ENCODE data around the gene DDX39B. TPM values are rescaled to one million over a fixed set of nuclear protein-coding genes. Genes with fewer than 3 reads are reported as not detected.
A peak's percentile ranks its signal among the peaks of the same experiment; 100 is the strongest.

DDX39B gene
- total and polyA plus RNA-seq, 9 of the 15 experiments (the other 6 are each of a cell fraction or from before 2014, with no cell fraction given), result 479 to 869 (median 592) TPM

DNA sequence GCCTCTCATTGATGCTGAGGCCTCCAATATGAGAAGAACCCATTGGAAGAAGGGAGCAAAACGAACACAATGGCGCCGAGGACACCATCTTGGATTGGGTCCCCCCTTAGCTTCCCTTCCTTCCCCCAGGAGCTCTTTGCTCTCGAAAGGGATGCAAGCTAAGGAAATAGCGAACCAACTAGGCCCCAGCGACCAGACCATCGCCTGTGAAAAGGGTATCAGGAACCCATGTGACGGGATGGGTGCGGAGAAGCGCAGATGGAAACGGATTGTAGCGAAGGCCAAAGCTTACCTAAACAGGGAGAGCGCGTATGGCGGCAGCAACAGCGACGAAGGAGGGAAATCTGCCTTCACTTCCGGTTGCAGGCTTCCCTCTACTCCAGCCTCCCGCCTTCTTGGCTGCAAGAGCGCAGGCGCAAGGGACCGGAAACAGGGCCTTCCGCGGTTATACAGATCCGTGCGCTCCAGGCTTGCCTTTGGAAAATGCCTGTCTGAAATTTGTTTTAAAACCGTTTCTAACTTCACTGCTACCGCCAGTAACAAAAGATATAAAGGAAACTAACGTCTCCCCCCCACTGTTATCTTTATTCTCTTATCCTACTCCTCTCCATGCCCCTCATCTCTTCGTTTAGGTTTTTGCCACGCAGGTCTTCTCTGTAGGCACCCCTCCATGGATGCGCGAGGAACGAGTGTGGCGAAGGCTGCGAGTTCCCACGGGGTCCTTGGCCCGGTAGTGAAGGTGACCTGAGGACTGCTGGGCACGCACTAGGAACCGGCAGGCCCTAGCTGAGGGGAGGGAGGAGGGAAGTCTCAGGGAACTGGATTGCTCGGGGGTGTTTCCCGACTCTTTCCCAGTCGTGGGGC, at the start of gene DDX39B (continued):
- no peak for TF ChIP-seq SRSF7 (optimal IDR thresholded peaks at IDR 0.05; ENCODE audit: low read depth, low read length)
- no peak for TF ChIP-seq ZC3H4 (CRISPR knock-in tag; IDR thresholded peaks at IDR 0.05; ENCODE audit: borderline replicate concordance)
- peak; percentile 83; the same call in 1 of the 2 replicates for TF ChIP-seq ZNF584 (CRISPR knock-in tag; IDR thresholded peaks at IDR 0.05; ENCODE audit: low read depth)
- TF ChIP-seq, protein P1, sequence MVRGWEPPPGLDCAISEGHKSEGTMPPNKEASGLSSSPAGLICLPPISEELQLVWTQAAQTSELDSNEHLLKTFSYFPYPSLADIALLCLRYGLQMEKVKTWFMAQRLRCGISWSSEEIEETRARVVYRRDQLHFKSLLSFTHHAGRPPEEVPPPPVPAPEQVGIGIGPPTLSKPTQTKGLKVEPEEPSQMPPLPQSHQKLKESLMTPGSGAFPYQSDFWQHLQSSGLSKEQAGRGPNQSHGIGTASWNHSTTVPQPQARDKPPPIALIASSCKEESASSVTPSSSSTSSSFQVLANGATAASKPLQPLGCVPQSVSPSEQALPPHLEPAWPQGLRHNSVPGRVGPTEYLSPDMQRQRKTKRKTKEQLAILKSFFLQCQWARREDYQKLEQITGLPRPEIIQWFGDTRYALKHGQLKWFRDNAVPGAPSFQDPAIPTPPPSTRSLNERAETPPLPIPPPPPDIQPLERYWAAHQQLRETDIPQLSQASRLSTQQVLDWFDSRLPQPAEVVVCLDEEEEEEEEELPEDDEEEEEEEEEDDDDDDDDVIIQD (CRISPR knock-in tag; IDR thresholded peaks at IDR 0.05), result no peak; the same call in 1 of the 2 replicates
- TF ChIP-seq ZNF347 (CRISPR knock-in tag; IDR thresholded peaks at IDR 0.05; ENCODE audit: low read depth), result no peak
- TF ChIP-seq FOXA1 (IDR thresholded peaks at IDR 0.05; ENCODE audit: borderline replicate concordance), result no peak
- peak; percentile 100 for TF ChIP-seq ZFX (CRISPR knock-in tag; IDR thresholded peaks at IDR 0.05)
- peak; percentile 73 for TF ChIP-seq ZNF316 (IDR thresholded peaks at IDR 0.05)
- TF ChIP-seq BHLHE40 (IDR thresholded peaks at IDR 0.05; ENCODE audit: low read length), result peak; percentile 68; the same call in 1 of the 2 replicates
- TF ChIP-seq KAT8 (IDR thresholded peaks at IDR 0.05; ENCODE audit: low read depth), result peak; percentile 30
- TF ChIP-seq, protein P2, sequence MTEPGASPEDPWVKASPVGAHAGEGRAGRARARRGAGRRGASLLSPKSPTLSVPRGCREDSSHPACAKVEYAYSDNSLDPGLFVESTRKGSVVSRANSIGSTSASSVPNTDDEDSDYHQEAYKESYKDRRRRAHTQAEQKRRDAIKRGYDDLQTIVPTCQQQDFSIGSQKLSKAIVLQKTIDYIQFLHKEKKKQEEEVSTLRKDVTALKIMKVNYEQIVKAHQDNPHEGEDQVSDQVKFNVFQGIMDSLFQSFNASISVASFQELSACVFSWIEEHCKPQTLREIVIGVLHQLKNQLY (CRISPR knock-in tag; conservative IDR thresholded peaks at IDR 0.05), result peak; percentile 54 to 64; a peak in 1 of 4 replicates
- peak; percentile 61 for TF ChIP-seq XRCC5 (IDR thresholded peaks at IDR 0.05; ENCODE audit: low read depth, low read length)
- TF ChIP-seq BACH1 (tag; IDR thresholded peaks at IDR 0.05), result no peak
- TF ChIP-seq, protein P3, sequence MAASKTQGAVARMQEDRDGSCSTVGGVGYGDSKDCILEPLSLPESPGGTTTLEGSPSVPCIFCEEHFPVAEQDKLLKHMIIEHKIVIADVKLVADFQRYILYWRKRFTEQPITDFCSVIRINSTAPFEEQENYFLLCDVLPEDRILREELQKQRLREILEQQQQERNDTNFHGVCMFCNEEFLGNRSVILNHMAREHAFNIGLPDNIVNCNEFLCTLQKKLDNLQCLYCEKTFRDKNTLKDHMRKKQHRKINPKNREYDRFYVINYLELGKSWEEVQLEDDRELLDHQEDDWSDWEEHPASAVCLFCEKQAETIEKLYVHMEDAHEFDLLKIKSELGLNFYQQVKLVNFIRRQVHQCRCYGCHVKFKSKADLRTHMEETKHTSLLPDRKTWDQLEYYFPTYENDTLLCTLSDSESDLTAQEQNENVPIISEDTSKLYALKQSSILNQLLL (CRISPR knock-in tag; IDR thresholded peaks at IDR 0.05; ENCODE audit: borderline replicate concordance), result no peak
- peak in 1 of 2 experiments; percentile 22; a peak in 1 of 3 replicates for TF ChIP-seq CBX3 (IDR thresholded peaks at IDR 0.05; ENCODE audit: borderline replicate concordance in 1 of 2, low read length in 2 of 2)
- peak; percentile 95 for TF ChIP-seq MTA1 (IDR thresholded peaks at IDR 0.05; ENCODE audit: borderline replicate concordance)
- TF ChIP-seq RCOR1 (IDR thresholded peaks at IDR 0.05; ENCODE audit: borderline replicate concordance in 1 of 2, low read depth in 2 of 2, low read length in 2 of 2), result peak in 1 of 2 experiments; percentile 45; a peak in 1 of 4 replicates
- TF ChIP-seq IFI16 (CRISPR knock-in tag; IDR thresholded peaks at IDR 0.05), result no peak
- TF ChIP-seq ILK (tag; IDR thresholded peaks at IDR 0.05; ENCODE audit: borderline replicate concordance, low read depth), result no peak
- TF ChIP-seq ZNF197 (CRISPR knock-in tag; IDR thresholded peaks at IDR 0.05; ENCODE audit: low read depth), result peak; percentile 84; the same call in 1 of the 2 replicates
